GM12892 (cell line): ENCODE measurements around the gene TENM4.

Experiments used
- POLR2A ChIP-seq: IDR thresholded peaks from 2 replicates; pipeline ENCODE4 v1.6.1; 2011; ENCODE audit warnings: low read depth, low read length, control low read depth
- TAF1 ChIP-seq: IDR thresholded peaks from 2 replicates; pipeline ENCODE4 v1.6.1; 2011; ENCODE audit warnings: low read depth, mild to moderate bottlenecking, control low read depth, low read length, borderline replicate concordance

- TF ChIP-seq POLR2A (no peak), TAF1 (no peak)
Measured at GRCh38 chr11:79062814-79063762, 377.7 kb downstream of the TENM4 start.
